ENCODE data around the gene HEPACAM2.

DNA sequence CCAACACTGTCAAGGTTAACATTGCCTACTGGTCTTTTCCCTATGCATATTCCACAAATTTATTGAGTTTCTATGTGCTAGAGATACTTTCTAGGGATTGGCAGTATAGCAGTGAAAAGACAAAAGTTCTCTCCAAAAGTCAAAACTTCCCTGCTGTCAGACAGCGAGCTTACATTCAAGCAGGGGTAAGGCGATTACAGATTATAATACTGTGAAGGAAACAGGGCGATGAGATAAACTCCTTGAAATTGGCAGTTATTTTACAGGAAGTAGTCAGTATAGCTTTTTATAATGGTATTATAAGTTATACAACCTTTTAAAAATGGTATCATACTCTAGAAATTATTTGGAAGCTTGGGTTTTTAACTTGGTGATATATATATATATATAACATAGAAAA is 15.8 kb upstream of the HEPACAM2 start:
- TF ChIP-seq, protein P1, sequence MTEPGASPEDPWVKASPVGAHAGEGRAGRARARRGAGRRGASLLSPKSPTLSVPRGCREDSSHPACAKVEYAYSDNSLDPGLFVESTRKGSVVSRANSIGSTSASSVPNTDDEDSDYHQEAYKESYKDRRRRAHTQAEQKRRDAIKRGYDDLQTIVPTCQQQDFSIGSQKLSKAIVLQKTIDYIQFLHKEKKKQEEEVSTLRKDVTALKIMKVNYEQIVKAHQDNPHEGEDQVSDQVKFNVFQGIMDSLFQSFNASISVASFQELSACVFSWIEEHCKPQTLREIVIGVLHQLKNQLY (CRISPR knock-in tag; IDR thresholded peaks at IDR 0.05), result no peak
- TF ChIP-seq GRHL2 (CRISPR knock-in tag; IDR thresholded peaks at IDR 0.05; ENCODE audit: insufficient replicate concordance, severe bottlenecking) (no peak), ZNF423 (CRISPR knock-in tag; IDR thresholded peaks at IDR 0.05) (no peak), SP1 (CRISPR knock-in tag; conservative IDR thresholded peaks at IDR 0.05) (no peak), JUN (CRISPR knock-in tag; IDR thresholded peaks at IDR 0.05) (no peak), ELF4 (CRISPR knock-in tag; IDR thresholded peaks at IDR 0.05; ENCODE audit: low read depth) (no peak), NR1H2 (CRISPR knock-in tag; IDR thresholded peaks at IDR 0.05) (no peak)
- TF ChIP-seq, protein P2, sequence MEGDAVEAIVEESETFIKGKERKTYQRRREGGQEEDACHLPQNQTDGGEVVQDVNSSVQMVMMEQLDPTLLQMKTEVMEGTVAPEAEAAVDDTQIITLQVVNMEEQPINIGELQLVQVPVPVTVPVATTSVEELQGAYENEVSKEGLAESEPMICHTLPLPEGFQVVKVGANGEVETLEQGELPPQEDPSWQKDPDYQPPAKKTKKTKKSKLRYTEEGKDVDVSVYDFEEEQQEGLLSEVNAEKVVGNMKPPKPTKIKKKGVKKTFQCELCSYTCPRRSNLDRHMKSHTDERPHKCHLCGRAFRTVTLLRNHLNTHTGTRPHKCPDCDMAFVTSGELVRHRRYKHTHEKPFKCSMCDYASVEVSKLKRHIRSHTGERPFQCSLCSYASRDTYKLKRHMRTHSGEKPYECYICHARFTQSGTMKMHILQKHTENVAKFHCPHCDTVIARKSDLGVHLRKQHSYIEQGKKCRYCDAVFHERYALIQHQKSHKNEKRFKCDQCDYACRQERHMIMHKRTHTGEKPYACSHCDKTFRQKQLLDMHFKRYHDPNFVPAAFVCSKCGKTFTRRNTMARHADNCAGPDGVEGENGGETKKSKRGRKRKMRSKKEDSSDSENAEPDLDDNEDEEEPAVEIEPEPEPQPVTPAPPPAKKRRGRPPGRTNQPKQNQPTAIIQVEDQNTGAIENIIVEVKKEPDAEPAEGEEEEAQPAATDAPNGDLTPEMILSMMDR (IDR thresholded peaks at IDR 0.05), result no peak
- TF ChIP-seq, protein P3, sequence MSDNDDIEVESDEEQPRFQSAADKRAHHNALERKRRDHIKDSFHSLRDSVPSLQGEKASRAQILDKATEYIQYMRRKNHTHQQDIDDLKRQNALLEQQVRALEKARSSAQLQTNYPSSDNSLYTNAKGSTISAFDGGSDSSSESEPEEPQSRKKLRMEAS (CRISPR knock-in tag; IDR thresholded peaks at IDR 0.05), result no peak
- TF ChIP-seq, protein P4, sequence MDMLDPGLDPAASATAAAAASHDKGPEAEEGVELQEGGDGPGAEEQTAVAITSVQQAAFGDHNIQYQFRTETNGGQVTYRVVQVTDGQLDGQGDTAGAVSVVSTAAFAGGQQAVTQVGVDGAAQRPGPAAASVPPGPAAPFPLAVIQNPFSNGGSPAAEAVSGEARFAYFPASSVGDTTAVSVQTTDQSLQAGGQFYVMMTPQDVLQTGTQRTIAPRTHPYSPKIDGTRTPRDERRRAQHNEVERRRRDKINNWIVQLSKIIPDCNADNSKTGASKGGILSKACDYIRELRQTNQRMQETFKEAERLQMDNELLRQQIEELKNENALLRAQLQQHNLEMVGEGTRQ (CRISPR knock-in tag; IDR thresholded peaks at IDR 0.05), result no peak
- TF ChIP-seq, protein P5, sequence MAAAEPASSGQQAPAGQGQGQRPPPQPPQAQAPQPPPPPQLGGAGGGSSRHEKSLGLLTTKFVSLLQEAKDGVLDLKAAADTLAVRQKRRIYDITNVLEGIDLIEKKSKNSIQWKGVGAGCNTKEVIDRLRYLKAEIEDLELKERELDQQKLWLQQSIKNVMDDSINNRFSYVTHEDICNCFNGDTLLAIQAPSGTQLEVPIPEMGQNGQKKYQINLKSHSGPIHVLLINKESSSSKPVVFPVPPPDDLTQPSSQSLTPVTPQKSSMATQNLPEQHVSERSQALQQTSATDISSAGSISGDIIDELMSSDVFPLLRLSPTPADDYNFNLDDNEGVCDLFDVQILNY (CRISPR knock-in tag; IDR thresholded peaks at IDR 0.05), result no peak
- TF ChIP-seq, protein P6, sequence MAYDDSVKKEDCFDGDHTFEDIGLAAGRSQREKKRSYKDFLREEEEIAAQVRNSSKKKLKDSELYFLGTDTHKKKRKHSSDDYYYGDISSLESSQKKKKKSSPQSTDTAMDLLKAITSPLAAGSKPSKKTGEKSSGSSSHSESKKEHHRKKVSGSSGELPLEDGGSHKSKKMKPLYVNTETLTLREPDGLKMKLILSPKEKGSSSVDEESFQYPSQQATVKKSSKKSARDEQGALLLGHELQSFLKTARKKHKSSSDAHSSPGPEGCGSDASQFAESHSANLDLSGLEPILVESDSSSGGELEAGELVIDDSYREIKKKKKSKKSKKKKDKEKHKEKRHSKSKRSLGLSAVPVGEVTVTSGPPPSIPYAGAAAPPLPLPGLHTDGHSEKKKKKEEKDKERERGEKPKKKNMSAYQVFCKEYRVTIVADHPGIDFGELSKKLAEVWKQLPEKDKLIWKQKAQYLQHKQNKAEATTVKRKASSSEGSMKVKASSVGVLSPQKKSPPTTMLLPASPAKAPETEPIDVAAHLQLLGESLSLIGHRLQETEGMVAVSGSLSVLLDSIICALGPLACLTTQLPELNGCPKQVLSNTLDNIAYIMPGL (CRISPR knock-in tag; IDR thresholded peaks at IDR 0.05), result no peak

Data from WTC11 (cell line).